OCI-LY1 (cell line): Measurements from ENCODE around the gene ARHGAP6.
"Not testable (repeated sequence)": the region's sequence is repeated elsewhere in the genome, so short reads cannot be mapped to it uniquely, and the experiment has no call there.

ENCODE experiments used
- H2AFZ ChIP-seq: fragments of 200-600 bp; sonication (generic), shearing (Covaris generic); 2 replicates; pipeline ENCODE4 v1.6.0; 2014; ENCODE audit warnings: antibody characterized with exemption, mild to moderate bottlenecking, low read length
- H3F3A ChIP-seq: fragments of 200-600 bp; sonication (generic), shearing (Covaris generic); 2 replicates; pipeline ENCODE4 v1.6.0; 2014; ENCODE audit warnings: mild to moderate bottlenecking, antibody characterized with exemption, low read length, moderate library complexity; ENCODE audit not compliant: insufficient read depth
- H3K27ac ChIP-seq: fragments of 200-600 bp; sonication (generic); 2 replicates; pipeline ENCODE4 v1.5.1; 2014; ENCODE audit warnings: low read length, mixed run types, mild to moderate bottlenecking, low read depth; ENCODE audit not compliant: poor library complexity, severe bottlenecking
- H3K27me3 ChIP-seq: fragments of 200-600 bp; sonication (generic); 2 replicates; pipeline ENCODE4 v1.6.0; 2014; ENCODE audit warnings: antibody characterized with exemption, mild to moderate bottlenecking, low read length, moderate library complexity; ENCODE audit not compliant: insufficient read depth
- H3K36me3 ChIP-seq: fragments of 200-600 bp; sonication (generic); 2 replicates; pipeline ENCODE4 v1.6.1; 2014; ENCODE audit warnings: mild to moderate bottlenecking, antibody characterized with exemption, low read length, moderate library complexity, mixed read lengths; ENCODE audit not compliant: insufficient read depth
- H3K4me1 ChIP-seq: fragments of 200-600 bp; sonication (generic); 2 replicates; pipeline ENCODE4 v1.5.1; 2014; ENCODE audit warnings: mild to moderate bottlenecking, low read length, moderate library complexity; ENCODE audit not compliant: insufficient read depth, severe bottlenecking
- H3K4me2 ChIP-seq: fragments of 200-600 bp; sonication (generic), shearing (Covaris generic); 2 replicates; pipeline ENCODE4 v1.6.1; 2014; ENCODE audit warnings: low read length
- H3K4me3 ChIP-seq: fragments of 200-600 bp; sonication (generic); 2 replicates; pipeline ENCODE4 v1.5.1; 2014; ENCODE audit warnings: low read length, low read depth, mild to moderate bottlenecking, mixed read lengths; ENCODE audit not compliant: poor library complexity, severe bottlenecking
- H3K79me2 ChIP-seq: fragments of 200-600 bp; shearing (Covaris generic); 2 replicates; pipeline ENCODE4 v1.6.1; 2016; ENCODE audit warnings: mixed run types, low read length, mixed read lengths; ENCODE audit not compliant: insufficient read depth
- H3K9ac ChIP-seq: fragments of 200-600 bp; sonication (generic), shearing (Covaris generic); 2 replicates; pipeline ENCODE4 v1.6.1; 2014; ENCODE audit warnings: mild to moderate bottlenecking, low read length, mixed read lengths
- H3K9me2 ChIP-seq: fragments of 200-600 bp; sonication (generic), shearing (Covaris generic); 2 replicates; pipeline ENCODE4 v1.6.1; 2014; ENCODE audit warnings: low read depth, mild to moderate bottlenecking, low read length, mixed read lengths
- H3K9me3 ChIP-seq: fragments of 200-600 bp; shearing (Covaris generic); 2 replicates; pipeline ENCODE4 v1.6.1; 2014; ENCODE audit warnings: low read length, mixed read lengths
- H4K20me1 ChIP-seq: fragments of 200-600 bp; sonication (generic), shearing (Covaris generic); 2 replicates; pipeline ENCODE4 v1.6.0; 2016; ENCODE audit warnings: mild to moderate bottlenecking, low read length; ENCODE audit not compliant: insufficient read depth
- EZH2 ChIP-seq: fragments of 200-600 bp; sonication (generic), shearing (Covaris generic); IDR thresholded peaks from 2 replicates; pipeline ENCODE4 v1.8.0; 2017; ENCODE audit warnings: borderline replicate concordance, mixed run types, mild to moderate bottlenecking, antibody characterized with exemption, low read length, moderate library complexity, mixed read lengths
- TF ChIP-seq, protein P1 (sequence below): fragments of 200-600 bp; sonication (generic), shearing (Covaris generic); IDR thresholded peaks from 2 replicates; pipeline ENCODE4 v1.5.1; 2017; ENCODE audit warnings: mild to moderate bottlenecking, antibody characterized with exemption, low read length, moderate library complexity, mixed read lengths

Gene ARHGAP6

DNA sequence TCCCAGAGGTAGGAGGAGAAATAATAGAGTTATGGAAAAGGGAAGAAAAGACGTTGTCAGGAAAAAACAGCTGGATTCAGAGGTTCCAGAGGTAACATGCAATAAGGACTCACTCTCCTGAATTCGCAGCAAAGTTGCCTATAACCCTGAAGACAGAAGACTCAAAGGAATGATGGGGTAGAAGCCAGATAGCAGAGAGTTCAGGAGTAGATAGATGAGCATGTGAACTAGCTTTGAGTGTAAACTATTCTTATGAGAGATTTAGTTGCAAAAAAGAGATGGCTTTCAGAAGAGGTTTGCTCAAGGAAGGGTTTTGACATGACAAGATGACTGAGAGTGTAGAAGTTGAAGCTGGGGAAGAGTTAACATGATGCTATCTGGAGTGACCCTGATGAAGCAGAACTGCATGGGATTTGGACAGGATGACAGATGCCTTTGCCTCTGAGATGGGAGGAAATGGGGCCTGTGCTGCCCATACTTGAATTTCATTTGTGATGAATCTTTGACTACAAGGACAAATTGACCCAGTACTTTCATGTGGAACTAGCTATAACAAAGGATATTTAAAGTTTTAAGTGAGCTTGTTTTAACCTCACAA lies 298.6 kb downstream of the ARHGAP6 start:
- TF ChIP-seq EZH2, result no peak
- TF ChIP-seq, protein P1, sequence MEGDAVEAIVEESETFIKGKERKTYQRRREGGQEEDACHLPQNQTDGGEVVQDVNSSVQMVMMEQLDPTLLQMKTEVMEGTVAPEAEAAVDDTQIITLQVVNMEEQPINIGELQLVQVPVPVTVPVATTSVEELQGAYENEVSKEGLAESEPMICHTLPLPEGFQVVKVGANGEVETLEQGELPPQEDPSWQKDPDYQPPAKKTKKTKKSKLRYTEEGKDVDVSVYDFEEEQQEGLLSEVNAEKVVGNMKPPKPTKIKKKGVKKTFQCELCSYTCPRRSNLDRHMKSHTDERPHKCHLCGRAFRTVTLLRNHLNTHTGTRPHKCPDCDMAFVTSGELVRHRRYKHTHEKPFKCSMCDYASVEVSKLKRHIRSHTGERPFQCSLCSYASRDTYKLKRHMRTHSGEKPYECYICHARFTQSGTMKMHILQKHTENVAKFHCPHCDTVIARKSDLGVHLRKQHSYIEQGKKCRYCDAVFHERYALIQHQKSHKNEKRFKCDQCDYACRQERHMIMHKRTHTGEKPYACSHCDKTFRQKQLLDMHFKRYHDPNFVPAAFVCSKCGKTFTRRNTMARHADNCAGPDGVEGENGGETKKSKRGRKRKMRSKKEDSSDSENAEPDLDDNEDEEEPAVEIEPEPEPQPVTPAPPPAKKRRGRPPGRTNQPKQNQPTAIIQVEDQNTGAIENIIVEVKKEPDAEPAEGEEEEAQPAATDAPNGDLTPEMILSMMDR, result no peak
- peaks cover 12% of the 10 kb centered on the region for H3K4me1 ChIP-seq
- H3K4me2 ChIP-seq, result no peak overlapping the region
- H3K9me2 ChIP-seq, result no peaks in the 10 kb centered on the region
- H3K9me3 ChIP-seq, result no peaks in the 10 kb centered on the region
- H2AFZ ChIP-seq, result no peak overlapping the region
- no peaks in the 10 kb centered on the region for H3K27me3 ChIP-seq
- no peaks in the 10 kb centered on the region for H3K79me2 ChIP-seq
- no peak overlapping the region for H3K9ac ChIP-seq
- H3K4me3 ChIP-seq, result no peak overlapping the region
- H3K27ac ChIP-seq, result no peak overlapping the region
- no peaks in the 10 kb centered on the region for H3K36me3 ChIP-seq
- no peaks in the 10 kb centered on the region for H4K20me1 ChIP-seq
- H3F3A ChIP-seq, result no peaks in the 10 kb centered on the region

DNA sequence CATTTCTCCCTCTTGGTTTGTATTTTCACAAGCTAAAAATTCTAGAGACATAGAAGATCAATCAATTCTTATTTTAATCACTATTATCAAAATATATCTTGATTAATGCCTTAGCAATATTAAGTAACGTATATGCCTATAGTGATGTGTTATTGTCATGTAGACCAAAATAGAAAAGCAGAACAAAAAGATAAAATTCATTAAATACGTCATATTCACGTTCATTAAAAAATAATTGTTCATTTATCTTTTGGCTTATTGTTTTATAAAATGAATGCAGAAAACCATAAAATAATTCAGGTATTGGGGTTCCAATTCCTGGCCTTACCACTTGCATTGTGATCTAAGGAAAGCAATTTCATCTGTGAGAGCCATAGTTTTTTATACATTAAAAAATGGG lies 300.3 kb downstream of the ARHGAP6 start:
- H3K27ac ChIP-seq, result no peak overlapping the region
- no peaks in the 10 kb centered on the region for H3K79me2 ChIP-seq
- no peaks in the 10 kb centered on the region for H4K20me1 ChIP-seq
- H3K9ac ChIP-seq, result no peak overlapping the region
- H3K4me1 ChIP-seq, result peaks cover 12% of the 10 kb centered on the region
- H3K4me3 ChIP-seq, result no peak overlapping the region
- no peaks in the 10 kb centered on the region for H3K27me3 ChIP-seq
- TF ChIP-seq, protein P1, result no peak
- no peak for TF ChIP-seq EZH2
- H2AFZ ChIP-seq, result no peak overlapping the region
- no peak overlapping the region for H3K4me2 ChIP-seq
- no peaks in the 10 kb centered on the region for H3K36me3 ChIP-seq
- H3K9me2 ChIP-seq, result no peaks in the 10 kb centered on the region
- no peaks in the 10 kb centered on the region for H3F3A ChIP-seq
- no peaks in the 10 kb centered on the region for H3K9me3 ChIP-seq

DNA sequence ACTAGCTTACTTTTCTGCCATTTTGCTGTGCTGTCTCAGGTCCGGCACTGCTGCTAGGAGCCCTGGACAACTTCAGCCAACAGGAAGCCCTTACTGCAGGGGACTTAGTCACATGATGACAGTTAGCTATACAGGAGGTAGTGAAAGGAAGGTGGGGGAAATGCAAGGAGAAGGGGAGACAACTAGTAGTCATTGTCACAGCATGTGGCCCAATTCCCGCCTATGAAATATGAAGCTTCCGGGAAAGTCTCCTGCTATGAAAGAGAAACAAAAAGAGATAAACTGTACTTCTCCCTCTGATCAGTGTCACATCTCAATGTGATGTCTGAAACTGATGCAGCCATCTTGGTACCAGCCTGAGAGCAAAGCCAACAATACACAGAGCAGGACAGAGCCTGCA lies 300.9 kb downstream of the ARHGAP6 start:
- H2AFZ ChIP-seq, result no peak overlapping the region
- H3K9me3 ChIP-seq, result no peaks in the 10 kb centered on the region
- no peaks in the 10 kb centered on the region for H3K79me2 ChIP-seq
- H3K4me1 ChIP-seq, result peaks cover 12% of the 10 kb centered on the region
- no peak overlapping the region for H3K4me2 ChIP-seq
- no peaks in the 10 kb centered on the region for H4K20me1 ChIP-seq
- TF ChIP-seq EZH2, result no peak
- TF ChIP-seq, protein P1, result no peak
- no peak overlapping the region for H3K9ac ChIP-seq
- no peaks in the 10 kb centered on the region for H3K27me3 ChIP-seq
- no peak overlapping the region for H3K4me3 ChIP-seq
- no peak overlapping the region for H3K27ac ChIP-seq
- no peaks in the 10 kb centered on the region for H3K9me2 ChIP-seq
- no peaks in the 10 kb centered on the region for H3K36me3 ChIP-seq
- no peaks in the 10 kb centered on the region for H3F3A ChIP-seq

DNA sequence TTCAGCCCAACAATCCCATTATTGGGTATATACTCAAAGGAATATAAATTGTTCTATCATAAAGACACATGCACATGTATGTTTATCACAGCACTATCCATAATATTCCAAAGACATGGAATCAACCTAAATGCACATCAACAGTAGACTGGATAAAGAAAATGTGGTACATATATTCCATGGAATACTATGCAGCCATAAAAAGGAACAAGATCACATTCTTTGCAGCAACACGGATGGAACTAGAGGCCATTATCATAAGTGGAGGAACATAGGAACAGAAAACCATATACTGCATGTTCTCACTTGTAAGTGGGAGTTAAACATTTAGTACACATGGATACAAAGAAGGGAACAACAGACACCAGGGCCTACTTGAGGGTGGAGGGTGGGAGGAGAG lies 301.9 kb downstream of the ARHGAP6 start:
- not testable (repeated sequence) for H3K4me2 ChIP-seq

More for the DNA sequence above, 301.9 kb downstream of the ARHGAP6 start:
- not testable (repeated sequence) for H2AFZ ChIP-seq, H4K20me1 ChIP-seq, H3K79me2 ChIP-seq, H3K9me3 ChIP-seq, H3K27me3 ChIP-seq, H3K36me3 ChIP-seq, H3K4me3 ChIP-seq, H3F3A ChIP-seq, H3K9me2 ChIP-seq, H3K9ac ChIP-seq
- Histone ChIP-seq H3K27ac (peak overlapping the region; percentile 97), H3K4me1 (peaks cover 12% of the 10 kb centered on the region)
